Memory B cell (primary cell): ENCODE results near the gene BTBD17.

Experiments
- ATAC-seq: fragments of 150-1000 bp; cut with Tn5 transposase; 2 replicates; pipeline ENCODE4 v1.10.0; 2021; ENCODE audit warnings: low read depth, mild to moderate bottlenecking, moderate library complexity
- DNase-seq, 2 donors: peaks; one replicate each; pipeline ENCODE4 v3.0.0; 2022; ENCODE audit warnings: low spot score in 2 of 2
- H3K27ac Mint-ChIP-seq: one replicate; pipeline ENCODE4 v1.8.0; 2022; ENCODE audit warnings: mild to moderate bottlenecking, moderate library complexity, mixed read lengths
- H3K27me3 Mint-ChIP-seq: one replicate; pipeline ENCODE4 v1.8.0; 2022; ENCODE audit warnings: mixed read lengths
- H3K36me3 Mint-ChIP-seq: one replicate; pipeline ENCODE4 v1.8.0; 2022; ENCODE audit warnings: mild to moderate bottlenecking, mixed read lengths
- H3K4me1 Mint-ChIP-seq: one replicate; pipeline ENCODE4 v1.8.0; 2022; ENCODE audit warnings: mixed read lengths
- H3K4me3 Mint-ChIP-seq: one replicate; pipeline ENCODE4 v1.8.0; 2022; ENCODE audit warnings: mild to moderate bottlenecking, moderate library complexity, mixed read lengths
- H3K9me3 Mint-ChIP-seq: one replicate; pipeline ENCODE4 v1.8.0; 2022; ENCODE audit warnings: mixed read lengths

Gene BTBD17

DNA sequence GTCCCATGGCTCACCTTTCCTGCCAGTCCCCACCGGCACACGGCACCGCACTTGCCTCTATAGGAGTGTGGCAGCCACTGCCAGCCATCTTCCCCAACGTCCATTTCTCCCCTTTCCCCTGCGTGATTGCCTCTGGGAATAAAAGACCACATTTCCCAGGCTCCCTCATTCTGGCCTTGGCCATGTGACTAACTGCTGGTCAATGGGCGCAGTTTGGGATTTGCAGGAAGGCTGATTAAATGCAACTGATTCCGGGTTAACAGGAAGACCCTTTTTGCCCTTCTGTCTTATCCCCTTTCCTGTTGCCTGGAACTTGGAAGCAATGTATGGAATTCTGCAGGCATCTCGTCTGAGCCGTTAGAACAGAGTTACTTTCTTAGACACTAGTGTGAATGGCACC is 3.0 kb downstream of the BTBD17 start:
- H3K9me3 Mint-ChIP-seq, result no peaks in the 10 kb centered on the region
- DNase-seq (no peak), ATAC-seq (no peak)
- no peak overlapping the region for H3K4me3 Mint-ChIP-seq
- H3K27me3 Mint-ChIP-seq, result peaks cover 26% of the 10 kb centered on the region
- no peaks in the 10 kb centered on the region for H3K4me1 Mint-ChIP-seq
- no peak overlapping the region for H3K27ac Mint-ChIP-seq
- H3K36me3 Mint-ChIP-seq, result no peaks in the 10 kb centered on the region

- Mint-ChIP-seq H3K4me1 (no peaks in the 10 kb centered on the region), H3K4me3 (no peak overlapping the region), H3K27ac (no peak overlapping the region), H3K27me3 (peaks cover 31% of the 10 kb centered on the region), H3K9me3 (no peaks in the 10 kb centered on the region), H3K36me3 (no peaks in the 10 kb centered on the region)
- DNase-seq, result no peak
- no peak for ATAC-seq
Observed at GRCh38 chr17:74357466-74357809, 4.2 kb downstream of the BTBD17 start.

GRCh38 chr17:74356646-74357465 is 4.8 kb downstream of the BTBD17 start:
- Mint-ChIP-seq H3K9me3 (no peaks in the 10 kb centered on the region), H3K27ac (no peak overlapping the region), H3K36me3 (no peaks in the 10 kb centered on the region), H3K27me3 (peaks cover 29% of the 10 kb centered on the region), H3K4me1 (no peaks in the 10 kb centered on the region), H3K4me3 (no peak overlapping the region)
- DNase-seq (no peak), ATAC-seq (no peak)

DNA sequence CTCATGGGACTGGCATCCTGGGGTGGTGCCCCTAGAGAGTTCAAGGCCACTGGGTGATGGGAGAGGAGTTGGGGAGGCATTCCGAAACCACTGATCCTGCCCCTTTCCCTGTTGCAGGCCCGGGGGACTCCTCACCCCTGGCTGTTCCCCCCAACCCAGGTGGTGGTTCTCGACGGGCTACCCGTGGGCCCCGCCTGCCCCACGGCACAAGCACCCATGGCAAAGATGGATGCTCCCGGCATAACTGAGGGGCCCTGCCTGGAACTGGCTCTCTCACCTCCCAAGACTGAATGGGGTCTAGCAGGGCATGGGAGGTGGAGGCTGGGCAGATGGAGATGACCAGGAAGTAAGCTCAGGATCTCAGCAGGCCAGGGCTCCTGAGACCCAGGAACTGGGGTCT is 6.6 kb downstream of the BTBD17 start:
- H3K36me3 Mint-ChIP-seq, result no peaks in the 10 kb centered on the region
- ATAC-seq (no peak), DNase-seq (no peak)
- no peak overlapping the region for H3K27ac Mint-ChIP-seq
- H3K4me1 Mint-ChIP-seq, result no peaks in the 10 kb centered on the region
- H3K27me3 Mint-ChIP-seq, result peaks cover 27% of the 10 kb centered on the region
- H3K9me3 Mint-ChIP-seq, result no peaks in the 10 kb centered on the region
- no peak overlapping the region for H3K4me3 Mint-ChIP-seq

GRCh38 chr17:74354561-74354960 is 7.1 kb downstream of the BTBD17 start:
- H3K4me1 Mint-ChIP-seq, result no peaks in the 10 kb centered on the region
- H3K4me3 Mint-ChIP-seq, result no peak overlapping the region
- ATAC-seq (no peak), DNase-seq (no peak)
- no peaks in the 10 kb centered on the region for H3K36me3 Mint-ChIP-seq
- no peaks in the 10 kb centered on the region for H3K9me3 Mint-ChIP-seq
- H3K27me3 Mint-ChIP-seq, result peaks cover 28% of the 10 kb centered on the region
- no peak overlapping the region for H3K27ac Mint-ChIP-seq

DNA sequence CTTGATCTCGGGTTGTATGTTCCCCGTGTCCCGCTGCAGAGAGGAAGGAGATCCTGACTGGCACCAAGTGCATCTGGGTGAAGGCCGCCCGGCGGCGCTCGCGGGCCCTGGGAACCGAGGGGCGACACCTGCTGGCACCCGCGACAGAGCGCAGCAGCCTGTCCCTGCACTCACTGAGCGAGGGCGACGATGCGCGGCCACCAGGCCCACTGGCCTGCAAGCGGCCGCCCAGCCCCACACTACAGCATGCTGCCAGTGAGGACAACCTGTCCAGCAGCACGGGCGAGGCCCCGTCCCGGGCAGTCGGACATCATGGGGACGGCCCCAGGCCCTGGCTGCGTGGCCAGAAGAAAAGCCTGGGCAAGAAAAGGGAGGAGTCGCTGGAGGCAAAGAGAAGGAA is 7.5 kb downstream of the BTBD17 start:
- Mint-ChIP-seq H3K36me3 (no peaks in the 10 kb centered on the region), H3K27me3 (peaks cover 28% of the 10 kb centered on the region), H3K27ac (no peak overlapping the region), H3K9me3 (no peaks in the 10 kb centered on the region), H3K4me3 (no peak overlapping the region), H3K4me1 (no peaks in the 10 kb centered on the region)
- DNase-seq (peak in 1 of 2 donors; percentile 21), ATAC-seq (peak; percentile 56)

DNA sequence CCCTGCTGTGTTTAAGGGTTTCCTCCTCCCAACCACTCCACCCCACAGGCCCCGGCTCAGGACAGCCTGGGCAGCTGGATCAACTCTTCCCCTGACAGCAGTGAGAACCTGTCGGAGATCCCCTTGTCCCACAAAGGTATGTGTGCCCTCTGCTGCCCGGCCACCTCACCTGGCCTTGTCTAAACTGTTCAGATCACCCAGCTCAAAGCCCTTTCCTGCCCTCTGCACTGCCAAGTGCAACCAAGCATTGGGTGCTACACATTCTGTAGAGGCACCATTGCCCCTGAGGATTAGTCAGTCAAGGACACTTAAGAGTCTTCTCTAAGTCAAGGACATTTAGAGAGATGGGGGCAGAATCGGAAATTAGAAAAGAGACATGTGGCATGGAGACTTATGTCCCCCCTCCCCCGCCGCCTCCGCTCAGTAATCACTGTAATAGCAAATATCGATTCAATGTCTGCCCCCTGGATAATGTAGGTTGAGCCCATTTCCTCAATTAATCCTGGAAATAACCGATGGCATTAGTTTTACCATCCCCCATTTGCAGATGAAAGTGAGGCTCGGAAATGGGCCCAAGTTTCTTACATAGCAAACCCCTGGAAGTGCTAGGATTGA is 8.1 kb downstream of the BTBD17 start:
- H3K27me3 Mint-ChIP-seq, result peaks cover 25% of the 10 kb centered on the region
- no peak overlapping the region for H3K4me3 Mint-ChIP-seq
- no peaks in the 10 kb centered on the region for H3K36me3 Mint-ChIP-seq
- no peaks in the 10 kb centered on the region for H3K9me3 Mint-ChIP-seq
- no peaks in the 10 kb centered on the region for H3K4me1 Mint-ChIP-seq
- ATAC-seq, result no peak
- DNase-seq, result no peak
- no peak overlapping the region for H3K27ac Mint-ChIP-seq

GRCh38 chr17:74351552-74352210 is 10.0 kb downstream of the BTBD17 start:
- Mint-ChIP-seq H3K36me3 (no peaks in the 10 kb centered on the region), H3K27me3 (peaks cover 23% of the 10 kb centered on the region), H3K4me3 (no peak overlapping the region), H3K9me3 (no peaks in the 10 kb centered on the region), H3K4me1 (no peaks in the 10 kb centered on the region), H3K27ac (no peak overlapping the region)
- DNase-seq (no peak), ATAC-seq (no peak)

- ATAC-seq (no peak), DNase-seq (no peak)
- H3K4me1 Mint-ChIP-seq, result no peaks in the 10 kb centered on the region
- H3K9me3 Mint-ChIP-seq, result no peaks in the 10 kb centered on the region
- H3K36me3 Mint-ChIP-seq, result no peaks in the 10 kb centered on the region
- no peak overlapping the region for H3K27ac Mint-ChIP-seq
- peaks cover 21% of the 10 kb centered on the region for H3K27me3 Mint-ChIP-seq
- H3K4me3 Mint-ChIP-seq, result no peak overlapping the region
Observed at GRCh38 chr17:74350486-74350885, 11.2 kb downstream of the BTBD17 start.

GRCh38 chr17:74349120-74349519 is 12.5 kb downstream of the BTBD17 start:
- Mint-ChIP-seq H3K27ac (no peak overlapping the region), H3K4me1 (no peaks in the 10 kb centered on the region), H3K9me3 (no peaks in the 10 kb centered on the region), H3K4me3 (no peak overlapping the region), H3K36me3 (no peaks in the 10 kb centered on the region), H3K27me3 (peaks cover 25% of the 10 kb centered on the region)
- DNase-seq (no peak), ATAC-seq (no peak)

DNA sequence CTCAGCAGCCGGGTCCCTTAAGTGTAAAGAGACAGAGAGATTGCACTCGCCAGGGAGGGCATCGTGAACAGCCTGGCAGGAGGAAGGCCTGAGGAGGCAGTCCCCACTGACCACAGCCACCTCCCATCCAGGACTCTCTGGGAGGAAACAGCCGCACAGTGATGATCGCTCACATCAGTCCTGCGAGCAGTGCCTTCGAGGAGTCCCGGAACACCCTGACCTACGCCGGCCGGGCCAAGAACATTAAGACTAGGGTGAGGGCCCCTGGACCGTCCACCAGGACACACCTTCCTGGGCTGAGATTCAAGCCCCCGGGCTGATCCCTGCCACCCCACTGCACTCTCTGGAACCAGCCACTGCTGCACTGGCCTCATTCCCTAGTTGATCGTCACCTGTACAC is 14.0 kb downstream of the BTBD17 start:
- DNase-seq, result no peak
- ATAC-seq, result no peak
- Mint-ChIP-seq H3K36me3 (no peaks in the 10 kb centered on the region), H3K9me3 (no peaks in the 10 kb centered on the region), H3K27ac (no peak overlapping the region), H3K4me1 (no peaks in the 10 kb centered on the region), H3K4me3 (no peak overlapping the region), H3K27me3 (peaks cover 17% of the 10 kb centered on the region)

DNA sequence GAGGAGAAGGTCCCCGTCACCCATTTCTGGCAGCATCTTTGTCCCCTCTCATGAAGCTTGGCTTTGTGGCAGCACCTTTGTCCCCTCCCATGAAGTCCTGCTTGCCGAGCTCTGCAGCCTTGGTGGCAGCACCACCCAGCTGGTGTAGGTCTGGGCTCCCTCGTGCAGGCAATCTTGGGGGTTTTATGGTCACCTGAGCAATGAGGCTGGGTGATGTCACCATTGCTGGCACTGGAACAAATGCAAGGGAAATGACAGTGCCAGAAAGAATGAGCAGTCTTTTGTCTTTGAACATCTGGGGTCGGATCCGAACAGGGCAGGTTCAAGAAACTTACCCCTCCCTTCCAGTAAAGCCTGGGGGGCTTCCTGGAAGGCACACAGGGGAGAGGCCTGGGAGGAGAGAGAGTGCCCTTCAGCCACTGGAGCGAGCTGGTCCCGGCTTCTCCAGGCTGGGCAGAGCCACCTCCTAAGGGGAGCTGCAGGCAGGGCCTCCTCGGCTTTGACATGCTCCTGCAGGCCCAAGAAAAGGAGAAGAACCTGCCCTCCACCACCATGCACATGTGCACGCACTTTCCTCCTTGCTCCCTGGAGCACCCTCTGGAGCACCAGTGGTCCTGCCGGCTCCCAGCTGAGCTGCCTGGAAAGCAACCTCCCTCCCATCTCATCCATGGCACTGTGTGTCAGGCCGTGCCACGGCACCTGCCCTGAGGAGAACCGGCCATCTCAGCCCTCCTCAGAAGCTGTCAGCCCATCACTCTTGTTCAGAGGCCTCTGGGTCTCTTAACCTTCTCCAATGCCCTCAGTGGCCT is 16.0 kb downstream of the BTBD17 start:
- Mint-ChIP-seq H3K4me3 (no peak overlapping the region), H3K27ac (no peak overlapping the region), H3K36me3 (no peaks in the 10 kb centered on the region), H3K9me3 (no peaks in the 10 kb centered on the region), H3K27me3 (peaks cover 16% of the 10 kb centered on the region), H3K4me1 (no peaks in the 10 kb centered on the region)
- ATAC-seq (no peak), DNase-seq (no peak)

DNA sequence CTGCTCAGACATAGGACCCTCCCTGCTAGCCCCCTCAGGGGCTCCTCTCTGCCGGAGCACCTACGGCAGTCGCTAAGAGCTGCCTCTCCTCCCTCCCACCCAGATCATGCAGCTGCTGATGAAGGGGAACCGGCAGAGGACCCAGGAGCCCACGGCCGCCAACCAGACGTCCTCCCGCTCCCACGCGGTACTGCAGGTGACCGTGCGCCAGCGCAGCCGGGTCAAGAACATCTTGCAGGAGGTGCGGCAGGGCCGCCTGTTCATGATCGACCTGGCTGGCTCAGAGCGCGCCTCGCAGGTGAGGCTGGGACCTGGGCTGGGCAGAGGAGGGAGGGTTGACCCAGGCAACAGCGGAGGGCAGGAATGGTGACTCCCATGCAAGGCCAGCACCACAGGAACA is 17.0 kb downstream of the BTBD17 start:
- no peaks in the 10 kb centered on the region for H3K9me3 Mint-ChIP-seq
- H3K36me3 Mint-ChIP-seq, result no peaks in the 10 kb centered on the region
- H3K4me3 Mint-ChIP-seq, result no peak overlapping the region
- ATAC-seq (no peak), DNase-seq (no peak)
- H3K4me1 Mint-ChIP-seq, result no peaks in the 10 kb centered on the region
- H3K27me3 Mint-ChIP-seq, result peaks cover 15% of the 10 kb centered on the region
- H3K27ac Mint-ChIP-seq, result no peak overlapping the region
